GM18498 (cell line): ENCODE measurements around the gene OFD1.

ENCODE experiments used
- ATAC-seq: cut with Tn5 transposase; IDR thresholded peaks from one replicate; pipeline ENCODE4 v1.9.1; 2021; ENCODE audit warnings: mild to moderate bottlenecking, moderate library complexity; ENCODE audit not compliant: unreplicated experiment

Gene OFD1

DNA sequence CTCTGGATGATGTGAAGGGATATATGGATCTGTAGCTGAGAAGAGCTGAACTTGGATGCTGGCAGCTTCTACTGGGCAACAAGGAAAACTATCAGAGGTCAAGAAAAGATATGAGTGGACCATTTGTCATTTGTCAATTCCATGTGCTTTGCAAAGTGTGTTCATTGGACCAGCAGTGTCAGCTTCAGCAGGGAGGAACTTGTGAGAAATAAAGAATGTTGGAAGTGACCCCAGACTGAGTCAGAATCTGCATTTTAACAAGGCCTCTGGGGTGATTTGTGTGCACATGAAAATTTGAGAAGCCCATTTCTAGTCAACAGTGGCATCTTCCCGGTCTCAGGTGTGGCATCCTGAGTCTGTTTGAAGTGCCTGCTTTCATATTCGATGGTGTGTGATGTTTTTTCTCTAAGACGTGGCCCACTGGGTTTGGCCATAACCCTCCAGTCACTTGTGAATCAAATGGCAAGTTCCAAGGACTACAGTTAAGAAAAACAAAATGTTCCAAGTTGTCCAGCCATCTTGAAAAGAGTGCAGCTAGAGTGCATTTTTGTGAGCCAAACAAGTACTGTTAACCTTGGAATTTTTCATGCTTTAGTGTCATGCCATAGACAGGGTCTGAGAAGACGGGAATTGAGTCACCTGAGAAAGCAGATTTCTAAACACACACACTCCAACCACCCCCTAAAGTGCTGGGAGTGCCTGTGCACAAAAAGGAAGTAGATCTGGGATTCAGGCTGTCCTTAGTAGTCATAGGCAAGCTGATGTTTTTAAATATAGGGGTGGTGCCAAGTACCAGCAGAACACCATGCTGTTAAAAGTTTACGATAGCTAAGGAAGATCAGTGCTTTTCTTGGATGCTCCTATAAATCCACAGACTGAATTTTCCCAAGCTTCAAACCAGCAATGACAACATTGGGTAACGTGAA is 55.9 kb downstream of the OFD1 start:
- ATAC-seq: no peak

DNA sequence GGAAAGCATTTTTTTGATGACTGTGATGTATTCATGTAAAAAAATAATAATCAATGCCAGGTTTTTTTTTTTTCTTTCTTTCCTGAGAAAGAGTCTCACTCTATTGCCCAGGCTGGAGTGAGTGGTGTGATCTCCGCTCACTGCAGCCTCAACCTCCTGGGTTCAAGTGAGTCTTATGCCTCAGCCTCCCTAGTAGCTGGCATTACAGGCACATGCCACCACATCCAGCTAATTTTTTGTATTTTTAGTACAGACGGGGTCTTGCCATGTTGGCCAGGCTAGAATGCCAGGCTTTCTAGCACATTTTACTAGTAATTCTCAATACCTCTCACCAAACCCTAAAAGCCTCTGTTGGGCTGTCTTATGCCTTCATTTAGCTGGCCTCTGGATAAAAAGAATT is 56.6 kb downstream of the OFD1 start:
- ATAC-seq: no peak

DNA sequence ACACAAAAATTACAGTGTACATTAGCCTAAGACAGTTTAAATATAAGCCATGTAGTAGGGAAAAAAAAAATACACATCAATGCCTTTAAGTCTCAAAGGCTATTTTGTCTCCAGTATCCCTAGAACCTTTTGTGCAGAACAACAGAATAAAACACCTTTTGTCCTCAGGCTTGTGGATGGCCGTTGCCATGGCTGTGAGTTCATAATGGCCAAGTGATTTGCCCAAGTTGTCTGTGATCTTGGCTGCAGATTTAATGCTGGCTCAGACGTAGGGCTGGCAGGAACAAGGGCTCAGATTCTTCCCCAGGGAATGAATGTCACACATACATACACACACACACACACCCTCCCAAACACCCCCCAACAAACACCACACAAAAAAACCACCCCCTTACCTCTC is 57.0 kb downstream of the OFD1 start:
- ATAC-seq: no peak

DNA sequence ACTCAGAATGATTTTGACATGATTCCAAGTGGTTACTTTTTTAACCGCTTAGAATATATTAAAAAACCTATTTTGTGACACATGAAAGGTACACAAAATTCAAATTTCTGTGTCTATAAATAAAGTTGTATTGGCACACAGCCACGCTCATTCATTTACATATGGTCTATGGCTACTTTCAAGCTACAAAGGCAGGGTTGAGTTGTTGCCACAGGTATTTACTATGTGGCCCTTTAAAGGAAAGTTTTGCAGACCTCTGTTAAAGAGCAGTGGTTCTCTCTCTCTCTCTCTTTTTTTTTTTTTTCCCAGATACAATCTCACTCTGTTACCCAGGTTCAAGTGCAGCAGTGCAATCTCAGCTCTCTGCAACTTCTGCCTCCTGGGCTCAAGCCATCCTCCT is 59.3 kb downstream of the OFD1 start:
- no peak for ATAC-seq

DNA sequence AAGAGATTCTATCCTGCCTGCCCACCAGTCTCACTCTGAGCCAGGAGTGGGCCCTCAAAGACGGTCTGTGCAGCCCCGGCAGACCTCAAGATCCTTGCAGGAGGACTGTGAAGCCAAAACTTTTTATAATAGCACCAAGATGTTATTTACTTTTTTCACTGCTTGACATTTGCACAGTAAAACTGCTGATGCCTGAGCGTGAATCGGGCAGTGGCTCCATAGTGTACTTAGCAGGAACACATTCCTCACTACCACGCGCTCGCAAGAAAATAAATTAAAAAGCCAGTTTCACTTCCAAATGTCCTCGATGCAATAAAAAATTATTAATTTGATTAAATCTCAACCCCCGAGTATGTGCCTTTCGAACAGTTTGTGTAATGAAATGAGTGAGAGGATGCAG is 59.9 kb downstream of the OFD1 start:
- no peak for ATAC-seq

DNA sequence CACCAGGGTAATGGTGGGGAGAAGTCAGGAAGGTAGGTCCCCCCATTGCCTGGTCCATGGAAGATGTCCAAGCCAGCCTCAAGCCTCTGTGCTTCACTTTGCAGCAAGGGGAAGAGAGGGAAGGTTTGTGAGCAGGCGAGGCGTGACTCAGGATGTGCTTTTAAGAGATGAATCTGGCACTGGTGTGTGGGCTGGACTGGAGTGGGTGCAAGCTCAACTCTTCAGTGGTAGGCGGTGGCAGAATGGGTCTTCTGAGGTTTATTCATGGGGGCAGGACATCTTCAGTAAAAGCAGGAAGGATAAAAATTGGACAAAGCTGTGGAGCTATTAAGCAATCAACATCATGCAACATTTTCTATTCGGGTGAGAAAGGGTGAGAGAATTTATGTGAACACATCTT is 63.0 kb downstream of the OFD1 start:
- no peak for ATAC-seq

DNA sequence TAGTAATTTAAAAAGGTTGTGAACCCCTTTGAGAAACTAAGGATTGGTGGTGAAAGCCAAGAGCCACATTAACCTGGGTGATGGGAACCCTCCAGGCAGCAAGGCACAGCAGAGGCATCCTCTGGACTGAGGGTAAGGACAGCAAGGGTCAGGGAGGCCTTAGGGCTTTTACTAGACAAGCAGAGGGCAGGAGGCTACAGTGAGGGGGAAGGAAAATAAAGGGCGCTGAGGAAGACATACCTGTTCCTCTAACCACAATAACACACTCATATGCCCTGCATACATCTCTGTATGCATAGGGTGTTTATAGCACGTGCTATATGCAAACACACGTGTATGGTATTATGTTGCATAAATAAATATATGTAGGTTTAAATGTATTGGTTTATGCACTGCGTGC is 63.6 kb downstream of the OFD1 start:
- ATAC-seq: no peak

DNA sequence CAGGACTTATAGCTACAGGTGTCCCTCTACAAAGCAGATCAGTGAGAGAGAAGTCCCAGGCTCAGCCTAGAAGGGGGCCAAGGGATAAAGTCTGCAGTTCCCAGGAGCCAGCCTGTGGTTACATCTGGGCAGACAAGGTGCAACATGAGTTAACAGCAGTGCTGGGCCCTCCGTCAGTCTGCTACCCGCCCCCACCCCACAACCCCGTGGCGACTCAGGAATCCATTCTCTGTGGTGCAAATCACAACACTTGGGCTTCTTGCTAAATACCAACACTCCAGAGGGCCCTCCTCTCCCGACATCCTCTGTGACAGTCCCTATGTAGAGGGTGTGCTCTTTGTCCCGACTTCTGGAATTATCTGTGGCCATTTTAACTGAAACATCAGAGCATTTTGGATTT is 68.6 kb downstream of the OFD1 start:
- no peak for ATAC-seq

DNA sequence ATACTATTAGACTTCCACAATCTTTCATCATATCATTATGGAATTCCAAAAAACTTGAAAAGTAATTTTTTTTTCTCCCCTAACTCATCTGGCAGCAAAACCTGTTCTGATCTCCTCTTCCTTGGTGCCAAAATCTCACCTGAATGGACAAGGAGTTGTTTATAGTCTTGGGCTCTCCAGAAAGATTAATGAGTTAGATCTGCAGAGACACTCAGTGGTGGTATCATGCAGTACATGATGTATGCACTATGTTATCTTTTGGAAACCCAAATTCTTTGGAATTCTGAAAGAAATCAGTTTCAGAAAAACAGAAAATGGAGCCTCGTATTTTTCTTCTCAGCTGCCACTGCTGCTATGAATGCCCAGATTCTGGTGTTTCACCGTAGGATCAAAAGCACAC is 70.7 kb downstream of the OFD1 start:
- ATAC-seq: no peak

DNA sequence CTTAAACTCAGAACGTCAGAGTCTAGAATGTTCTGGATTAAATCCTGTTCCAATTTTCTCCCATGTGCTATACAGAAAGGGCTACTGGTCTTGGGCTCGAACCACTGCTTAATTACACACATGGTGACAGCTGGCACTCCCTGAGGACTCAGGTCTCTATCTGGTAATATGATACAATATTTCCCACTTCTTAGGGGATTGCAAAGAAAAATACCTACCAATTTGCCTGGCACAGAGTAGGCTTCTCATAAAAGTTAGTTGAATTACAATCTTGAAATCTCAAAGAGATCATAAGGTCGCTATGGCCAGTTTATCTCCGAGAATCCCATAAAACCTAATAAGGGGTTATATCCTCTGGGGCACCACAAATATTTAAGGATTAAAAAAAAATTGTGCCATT is 73.7 kb downstream of the OFD1 start:
- no peak for ATAC-seq

DNA sequence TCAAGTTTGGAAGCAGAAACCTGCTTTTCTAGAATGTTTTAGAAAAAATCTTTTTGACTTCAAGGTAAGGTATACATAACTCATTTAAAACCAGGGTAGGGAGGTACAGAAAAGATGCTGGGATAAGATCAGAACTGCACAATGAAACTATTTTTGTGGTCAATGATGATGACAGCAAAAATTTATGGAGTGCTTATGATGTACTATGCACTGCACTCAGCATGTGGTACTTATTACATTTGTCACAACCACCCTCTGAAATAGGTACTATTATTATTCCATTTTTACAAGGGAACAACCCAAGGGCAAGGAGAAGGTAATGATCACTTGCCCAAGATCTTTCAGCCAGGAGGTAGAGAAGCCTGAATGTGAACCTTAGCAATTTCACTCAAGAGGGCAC is 74.3 kb downstream of the OFD1 start:
- no peak for ATAC-seq

DNA sequence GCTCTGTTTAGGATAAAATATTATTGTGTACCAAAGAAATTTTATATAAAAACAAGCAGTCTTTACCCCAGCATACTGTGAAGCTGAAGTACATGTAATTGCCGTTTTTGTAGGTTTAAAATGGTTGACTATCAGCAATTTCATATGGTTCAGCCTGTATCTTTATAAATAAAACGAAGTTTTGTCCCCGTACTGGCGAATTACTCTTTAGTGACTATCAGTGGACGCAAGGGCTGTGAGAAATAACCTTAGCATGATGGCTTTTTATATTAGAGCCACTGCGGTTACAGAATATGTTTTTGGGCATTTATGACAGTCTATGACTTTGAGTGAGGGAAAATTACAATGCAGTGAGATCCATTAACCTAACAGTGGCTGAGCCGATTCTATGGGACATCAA is 81.1 kb downstream of the OFD1 start:
- no peak for ATAC-seq

DNA sequence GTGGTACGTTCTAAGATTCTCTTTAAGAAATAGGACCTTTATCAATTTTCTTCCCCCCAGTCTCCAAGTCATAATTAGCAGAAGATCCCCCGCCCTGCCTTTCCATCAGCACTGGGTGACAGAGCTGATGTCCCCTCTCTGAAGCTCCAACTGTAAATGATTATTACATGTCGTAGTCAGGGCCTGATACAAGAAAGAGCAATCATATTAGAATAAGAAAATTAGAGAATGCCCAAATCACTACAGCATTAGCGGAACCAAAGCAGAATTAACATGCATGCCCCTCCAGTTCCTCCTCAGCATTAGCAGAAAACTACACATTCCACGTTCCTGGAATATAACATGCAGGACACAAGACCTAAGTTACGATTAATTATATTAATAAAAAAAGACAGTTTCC is 81.6 kb downstream of the OFD1 start:
- ATAC-seq: no peak

DNA sequence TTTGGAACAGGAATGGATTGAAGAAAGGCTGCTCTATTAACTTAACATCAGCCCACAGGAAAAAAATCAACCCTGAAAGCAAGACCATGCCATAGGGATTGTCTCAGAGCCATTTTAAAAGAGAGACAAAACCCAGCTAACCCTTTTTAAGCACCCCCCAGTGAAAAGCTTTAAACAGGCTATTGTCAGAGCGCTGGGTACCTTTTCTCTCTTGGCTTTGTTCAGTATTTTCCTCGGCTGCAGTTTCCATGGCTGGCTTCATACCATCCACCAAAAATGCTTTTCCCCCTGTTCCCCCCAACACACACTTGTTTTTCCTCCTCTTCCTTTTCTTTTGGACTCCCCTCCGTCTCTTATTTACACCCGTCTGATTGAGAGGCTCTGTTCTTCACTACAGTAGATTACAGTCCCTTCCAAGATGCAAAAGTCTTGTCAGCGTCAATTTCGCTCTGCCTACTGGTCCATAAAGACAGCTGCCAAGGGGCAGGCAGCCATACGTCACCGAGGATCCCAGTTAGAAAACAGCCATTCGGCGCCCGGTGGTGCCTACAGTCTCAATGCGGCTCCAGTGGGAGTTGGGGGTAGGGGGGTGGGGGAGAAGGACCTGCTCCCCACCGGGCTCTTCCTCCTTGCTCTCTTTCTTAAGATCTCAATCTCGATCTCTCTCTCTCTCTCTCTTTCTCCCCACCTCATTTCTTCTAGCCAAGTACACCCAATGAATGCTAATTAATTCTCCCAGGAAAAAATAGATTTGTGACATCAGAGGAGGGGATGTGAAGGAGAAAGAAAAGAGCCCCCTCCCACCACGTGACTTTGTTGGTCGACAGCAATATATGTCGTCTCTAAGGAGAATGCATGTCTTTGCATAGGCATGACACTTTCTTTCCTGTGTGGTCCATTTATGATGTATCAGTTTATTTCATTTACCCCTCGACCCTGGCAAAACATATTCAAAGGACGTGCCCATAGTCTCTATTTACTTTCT is 82.4 kb downstream of the OFD1 start, which contains the start of gene GPM6B:
GPM6B (minus strand) TSS at position 451 of the 985 bp plus-strand sequence; CDS start at position 262, 189 bp downstream.
- ATAC-seq: no peak
